GM23338 (cell line): ENCODE data around the gene ATP8B2. TPM values are rescaled to one million over a fixed set of nuclear protein-coding genes. Genes with fewer than 3 reads are reported as not detected.

Experiments
- ATAC-seq: fragments of 200-7000 bp; cut with Tn5 transposase; 3 replicates; pipeline ENCODE4 v1.9.1; 2020
- DNase-seq: peaks from one replicate; pipeline ENCODE4 v3.0.0-alpha.2; 2015; ENCODE audit warnings: low spot score
- H2AFZ ChIP-seq: fragments of 200-600 bp; sonication (generic); 2 replicates; pipeline ENCODE4 v1.8.0; 2016; ENCODE audit warnings: antibody characterized with exemption, mild to moderate bottlenecking, moderate library complexity
- H3F3A ChIP-seq: fragments of 200-600 bp; sonication (generic); replicated peaks from 2 replicates; pipeline ENCODE4 v1.8.0; 2017; ENCODE audit warnings: antibody characterized with exemption, mixed run types, low read depth
- H3K27ac ChIP-seq: fragments of 200-600 bp; sonication (generic); 2 replicates; pipeline ENCODE4 v1.6.1; 2016; ENCODE audit warnings: low read depth
- H3K27me3 ChIP-seq: fragments of 200-600 bp; sonication (generic); 2 replicates; pipeline ENCODE4 v1.8.0; 2016; ENCODE audit warnings: mild to moderate bottlenecking, mixed run types, moderate library complexity; ENCODE audit not compliant: insufficient read depth
- H3K36me3 ChIP-seq: fragments of 200-600 bp; sonication (generic); 2 replicates; pipeline ENCODE4 v1.8.0; 2016; ENCODE audit warnings: mild to moderate bottlenecking; ENCODE audit not compliant: insufficient read depth
- H3K4me1 ChIP-seq: fragments of 200-600 bp; sonication (generic); 2 replicates; pipeline ENCODE4 v1.8.0; 2016; ENCODE audit warnings: mild to moderate bottlenecking, moderate library complexity; ENCODE audit not compliant: insufficient read depth
- H3K4me2 ChIP-seq: fragments of 200-600 bp; sonication (generic); 2 replicates; pipeline ENCODE4 v1.7.1; 2017; ENCODE audit warnings: mixed run types
- H3K4me3 ChIP-seq: fragments of 200-600 bp; sonication (generic); 2 replicates; pipeline ENCODE4 v1.6.1; 2016; ENCODE audit warnings: mixed run types
- H3K79me2 ChIP-seq: fragments of 200-600 bp; sonication (generic); replicated peaks from 2 replicates; pipeline ENCODE4 v1.8.0; 2017; ENCODE audit warnings: mild to moderate bottlenecking; ENCODE audit not compliant: insufficient read depth
- H3K9me2 ChIP-seq: fragments of 200-600 bp; sonication (generic); 2 replicates; pipeline ENCODE4 v1.8.0; 2017; ENCODE audit not compliant: insufficient read depth
- H4K20me1 ChIP-seq: fragments of 200-600 bp; sonication (generic); replicated peaks from 2 replicates; pipeline ENCODE4 v1.8.0; 2017; ENCODE audit warnings: mild to moderate bottlenecking; ENCODE audit not compliant: insufficient read depth
- H3K27ac Mint-ChIP-seq: 2 replicates; pipeline ENCODE4 v1.8.0; 2020; ENCODE audit warnings: inconsistent platforms, mild to moderate bottlenecking, moderate library complexity, mixed read lengths
- H3K27me3 Mint-ChIP-seq: 3 replicates; pipeline ENCODE4 v1.8.0; 2022; ENCODE audit warnings: low read depth, mild to moderate bottlenecking, moderate library complexity, mixed read lengths, inconsistent platforms; ENCODE audit not compliant: insufficient read depth, poor library complexity
- H3K36me3 Mint-ChIP-seq: 3 replicates; pipeline ENCODE4 v1.8.0; 2021; ENCODE audit warnings: low read depth, mild to moderate bottlenecking, inconsistent platforms, moderate library complexity, mixed read lengths
- H3K4me1 Mint-ChIP-seq: 3 replicates; pipeline ENCODE4 v1.8.0; 2020; ENCODE audit warnings: mild to moderate bottlenecking, inconsistent platforms, mixed read lengths
- H3K4me3 Mint-ChIP-seq: 3 replicates; pipeline ENCODE4 v1.8.0; 2021; ENCODE audit warnings: moderate library complexity, mild to moderate bottlenecking, inconsistent platforms, mixed read lengths
- H3K9me3 Mint-ChIP-seq: 3 replicates; pipeline ENCODE4 v1.8.0; 2020; ENCODE audit warnings: moderate library complexity, mild to moderate bottlenecking, inconsistent platforms, mixed read lengths
- CREB1 ChIP-seq: fragments of 250-450 bp; sonication (Bioruptor Pico); IDR thresholded peaks from 2 replicates; pipeline ENCODE4 v1.5.0; 2020; ENCODE audit warnings: low read depth, mild to moderate bottlenecking, moderate library complexity
- CTCF ChIP-seq, 2 experiments: fragments of 200-600 bp in 1 of 2; sonication (generic) in 1 of 2; conservative IDR thresholded peaks; 2 replicates each; pipeline versions ENCODE4 v1.5.1 to v1.6.1; 2016 to 2017; ENCODE audit warnings: antibody characterized with exemption in 2 of 2, low read depth in 2 of 2, mild to moderate bottlenecking in 2 of 2, moderate library complexity in 1 of 2
- ETS1 ChIP-seq: IDR thresholded peaks from 2 replicates; pipeline ENCODE4 v1.6.1; 2016; ENCODE audit warnings: antibody characterized with exemption
- JUNB ChIP-seq: IDR thresholded peaks from one replicate; pipeline ENCODE4 v1.6.1; 2016; ENCODE audit warnings: antibody characterized with exemption; ENCODE audit not compliant: unreplicated experiment
- REST ChIP-seq: IDR thresholded peaks from one replicate; pipeline ENCODE4 v1.6.1; 2018; ENCODE audit warnings: antibody characterized with exemption; ENCODE audit not compliant: unreplicated experiment
- STAT1 ChIP-seq: IDR thresholded peaks from one replicate; pipeline ENCODE4 v1.6.1; 2016; ENCODE audit warnings: antibody characterized with exemption; ENCODE audit not compliant: unreplicated experiment
- ZNF114 ChIP-seq: fragments of 250-450 bp; sonication (Bioruptor Pico); IDR thresholded peaks from 2 replicates; pipeline ENCODE4 v1.5.0; 2020; ENCODE audit warnings: mild to moderate bottlenecking, moderate library complexity
- polyA plus RNA-seq: library from polyadenylated mRNA; unstranded; fragments of >200 nt; fragmentation: Nextera tagmentation; extraction: Ambion mirVana; gene quantifications from 2 replicates; pipeline ENCODE4 v1.2.1, GENCODE V29; 2016
- total RNA-seq: library from RNA; depleted of rRNA; stranded (reverse); fragments of >200 nt; shearing (Covaris generic); gene quantifications from 2 replicates; pipeline ENCODE4 v1.2.3, GENCODE V29; 2014

Gene ATP8B2
- total and polyA plus RNA-seq, 2 experiments from 2014 or later: 11.0 to 112 TPM

- H3K4me1 ChIP-seq: peaks cover 8% of the 10 kb centered on the region; the same call in 1 of the 2 replicates
- peaks cover 2% of the 10 kb centered on the region; the same call in 1 of the 2 replicates for H3F3A ChIP-seq
- H3K27me3 ChIP-seq: no peaks in the 10 kb centered on the region
- H3K4me3 Mint-ChIP-seq: peak overlapping the region; percentile 88
- H3K4me2 ChIP-seq: peak overlapping the region; percentile 97
- peaks cover 17% of the 10 kb centered on the region for H3K4me1 Mint-ChIP-seq
- H3K36me3 Mint-ChIP-seq: peaks cover 10% of the 10 kb centered on the region
- no peaks in the 10 kb centered on the region for H3K79me2 ChIP-seq
- H3K27ac Mint-ChIP-seq: no peak overlapping the region
- TF ChIP-seq REST (no peak), CTCF (conservative IDR thresholded peaks at IDR 0.05; ENCODE audit: low read depth in 2 of 2) (peak in 1 of 2 experiments; percentile 52; a peak in 3 of 4 replicates)
- no peaks in the 10 kb centered on the region for H3K36me3 ChIP-seq
- H3K27me3 Mint-ChIP-seq: peaks cover 16% of the 10 kb centered on the region
- no peaks in the 10 kb centered on the region; the same call in 1 of the 2 replicates for H4K20me1 ChIP-seq
- H2AFZ ChIP-seq: peak overlapping the region; percentile 99
- DNase-seq: peak; percentile 36
- ATAC-seq: peak; percentile 4; the same call in 1 of the 3 replicates
- no peak overlapping the region for H3K27ac ChIP-seq
- peak overlapping the region; percentile 88 for H3K4me3 ChIP-seq
- H3K9me3 Mint-ChIP-seq: no peaks in the 10 kb centered on the region; the same call in 2 of the 3 replicates
- H3K9me2 ChIP-seq: no peaks in the 10 kb centered on the region
Measured at GRCh38 chr1:154353460-154353904, 28.2 kb downstream of the ATP8B2 start.

- Histone ChIP-seq H3K27ac (no peak overlapping the region), H2AFZ (peak overlapping the region; percentile 99), H3K4me1 (peaks cover 8% of the 10 kb centered on the region; the same call in 1 of the 2 replicates), H3K79me2 (no peaks in the 10 kb centered on the region), H3F3A (peaks cover 2% of the 10 kb centered on the region; the same call in 1 of the 2 replicates), H3K4me2 (peak overlapping the region; percentile 97; the same call in 1 of the 2 replicates), H3K27me3 (no peaks in the 10 kb centered on the region), H3K9me2 (no peaks in the 10 kb centered on the region), H4K20me1 (no peaks in the 10 kb centered on the region; the same call in 1 of the 2 replicates), H3K4me3 (no peak overlapping the region; the same call in 1 of the 2 replicates), H3K36me3 (no peaks in the 10 kb centered on the region)
- no peak for TF ChIP-seq JUNB
- TF ChIP-seq ZNF114 (CRISPR knock-in tag): no peak
- no peak for TF ChIP-seq CREB1 (CRISPR knock-in tag)
- no peak for TF ChIP-seq ETS1
- TF ChIP-seq REST: no peak
- TF ChIP-seq STAT1: no peak
- TF ChIP-seq CTCF (conservative IDR thresholded peaks at IDR 0.05; ENCODE audit: low read depth in 2 of 2): no peak
- Mint-ChIP-seq H3K4me3 (peak overlapping the region; percentile 18; the same call in 2 of the 3 replicates), H3K27me3 (peaks cover 16% of the 10 kb centered on the region), H3K4me1 (peaks cover 17% of the 10 kb centered on the region), H3K36me3 (peaks cover 5% of the 10 kb centered on the region), H3K9me3 (no peaks in the 10 kb centered on the region; the same call in 2 of the 3 replicates), H3K27ac (no peak overlapping the region)
- ATAC-seq: no peak
- no peak for DNase-seq
Measured at GRCh38 chr1:154353966-154354365, 28.6 kb downstream of the ATP8B2 start.
